ENCODE results near the gene ATM.

- TF ChIP-seq MYC (IDR thresholded peaks at IDR 0.05; ENCODE audit: low read depth, low read length) (no peak), CTCF (IDR thresholded peaks at IDR 0.05; ENCODE audit: extremely low read depth in 1 of 2, insufficient read depth in 1 of 2, low read depth in 1 of 2, low read length in 2 of 2) (no peak), POLR2A (IDR thresholded peaks at IDR 0.05; ENCODE audit: low read depth, low read length) (no peak)
Observed at GRCh38 chr11:108307751-108308150, 84.9 kb downstream of the ATM start.
